Cardiac fibroblast (primary cell): ENCODE measurements around the gene FAM76A.
"Not testable (repeated sequence)": the region's sequence is repeated elsewhere in the genome, so short reads cannot be mapped to it uniquely, and the experiment has no call there.

ENCODE experiments used
- DNase-seq, 2 donors: peaks; one replicate each; pipeline versions ENCODE4 v3.0.0 to v3.0.0-alpha.2; 2010; ENCODE audit warnings: low read depth in 2 of 2
- H3K4me3 ChIP-seq, 2 donors: replicated peaks in 1 of 2; 1 replicate in 1 of 2; 2 replicates in 1 of 2; pipeline ENCODE4 v1.5.1; 2011; ENCODE audit warnings: low read depth in 2 of 2, low read length in 2 of 2, mild to moderate bottlenecking in 2 of 2, moderate library complexity in 1 of 2
- TF ChIP-seq, protein P1 (sequence below): IDR thresholded peaks from one replicate; pipeline ENCODE4 v1.5.1; 2011; ENCODE audit warnings: low read depth, mild to moderate bottlenecking, low read length, inconsistent platforms

Gene FAM76A

DNA sequence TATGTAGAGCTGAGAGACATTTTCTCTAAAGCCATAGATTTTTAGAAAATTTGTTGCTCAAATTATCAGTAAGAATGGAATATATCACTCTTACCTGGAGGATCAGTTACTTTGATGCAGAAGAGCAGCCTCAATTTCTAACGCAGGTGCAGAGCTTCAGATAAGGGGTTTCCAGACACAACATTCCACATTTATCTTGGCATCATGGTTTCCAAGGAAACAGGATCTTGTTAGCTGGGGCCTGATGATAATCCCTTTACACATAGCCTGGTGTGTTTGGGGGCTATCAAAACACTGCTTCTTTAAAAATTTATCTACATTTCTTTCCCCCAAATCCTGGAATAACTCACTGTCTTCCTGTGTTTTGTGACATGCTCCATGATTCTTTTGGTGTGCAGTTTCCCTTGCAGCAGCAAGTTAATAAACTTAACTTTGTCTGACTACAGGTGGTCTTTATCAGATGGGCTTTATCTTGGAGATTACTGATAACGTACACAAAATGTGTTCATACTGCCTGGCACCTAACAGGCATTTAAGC lies 44.6 kb downstream of the FAM76A start:
- TF ChIP-seq, protein P1, sequence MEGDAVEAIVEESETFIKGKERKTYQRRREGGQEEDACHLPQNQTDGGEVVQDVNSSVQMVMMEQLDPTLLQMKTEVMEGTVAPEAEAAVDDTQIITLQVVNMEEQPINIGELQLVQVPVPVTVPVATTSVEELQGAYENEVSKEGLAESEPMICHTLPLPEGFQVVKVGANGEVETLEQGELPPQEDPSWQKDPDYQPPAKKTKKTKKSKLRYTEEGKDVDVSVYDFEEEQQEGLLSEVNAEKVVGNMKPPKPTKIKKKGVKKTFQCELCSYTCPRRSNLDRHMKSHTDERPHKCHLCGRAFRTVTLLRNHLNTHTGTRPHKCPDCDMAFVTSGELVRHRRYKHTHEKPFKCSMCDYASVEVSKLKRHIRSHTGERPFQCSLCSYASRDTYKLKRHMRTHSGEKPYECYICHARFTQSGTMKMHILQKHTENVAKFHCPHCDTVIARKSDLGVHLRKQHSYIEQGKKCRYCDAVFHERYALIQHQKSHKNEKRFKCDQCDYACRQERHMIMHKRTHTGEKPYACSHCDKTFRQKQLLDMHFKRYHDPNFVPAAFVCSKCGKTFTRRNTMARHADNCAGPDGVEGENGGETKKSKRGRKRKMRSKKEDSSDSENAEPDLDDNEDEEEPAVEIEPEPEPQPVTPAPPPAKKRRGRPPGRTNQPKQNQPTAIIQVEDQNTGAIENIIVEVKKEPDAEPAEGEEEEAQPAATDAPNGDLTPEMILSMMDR, result no peak
- DNase-seq, result no peak
- no peak overlapping the region for H3K4me3 ChIP-seq

DNA sequence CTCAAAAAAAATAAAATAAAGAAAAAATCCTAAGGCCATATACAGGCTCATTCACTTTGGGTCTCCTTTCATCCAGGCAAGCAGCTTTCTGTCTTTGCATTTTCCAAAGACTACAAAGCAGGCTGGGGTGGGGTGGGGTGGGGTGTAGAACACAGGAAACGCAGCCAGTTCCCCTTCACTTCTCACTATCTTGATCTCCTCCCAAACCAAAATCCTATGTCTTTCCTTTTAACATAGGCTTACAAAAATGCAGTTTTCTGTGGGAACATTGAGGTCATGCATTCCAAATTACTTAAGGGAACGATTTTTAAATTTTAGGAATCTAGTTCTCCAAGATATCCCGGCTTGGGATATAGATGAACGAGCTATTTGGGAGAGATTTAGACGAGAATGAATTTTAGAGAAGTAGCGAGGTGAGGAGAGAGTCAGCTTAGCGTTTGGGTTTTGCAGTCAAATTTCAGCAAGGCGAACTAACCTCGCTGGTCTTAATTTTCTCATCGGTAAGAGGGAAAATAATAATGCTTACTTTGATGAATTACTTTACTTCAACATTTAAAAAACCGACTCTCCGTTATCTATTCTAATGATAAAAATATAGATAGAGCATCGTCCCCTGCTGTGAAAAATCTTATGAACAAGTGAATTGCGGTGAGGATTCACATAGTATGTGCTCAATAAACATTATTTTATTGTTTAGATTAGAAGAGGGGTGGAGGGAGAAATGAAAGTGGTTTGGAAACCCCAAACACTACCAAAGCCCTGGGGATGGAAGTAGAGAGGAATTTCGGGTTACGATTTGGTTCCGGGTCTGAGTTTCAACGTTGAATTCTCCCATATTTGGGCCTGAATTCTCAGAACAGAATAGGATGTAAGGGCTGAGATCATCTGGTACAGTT lies 46.5 kb downstream of the FAM76A start:
- peak overlapping the region; percentile 26 to 99 for H3K4me3 ChIP-seq
- DNase-seq, result peak; percentile 54 to 58
- TF ChIP-seq, protein P1, result no peak

DNA sequence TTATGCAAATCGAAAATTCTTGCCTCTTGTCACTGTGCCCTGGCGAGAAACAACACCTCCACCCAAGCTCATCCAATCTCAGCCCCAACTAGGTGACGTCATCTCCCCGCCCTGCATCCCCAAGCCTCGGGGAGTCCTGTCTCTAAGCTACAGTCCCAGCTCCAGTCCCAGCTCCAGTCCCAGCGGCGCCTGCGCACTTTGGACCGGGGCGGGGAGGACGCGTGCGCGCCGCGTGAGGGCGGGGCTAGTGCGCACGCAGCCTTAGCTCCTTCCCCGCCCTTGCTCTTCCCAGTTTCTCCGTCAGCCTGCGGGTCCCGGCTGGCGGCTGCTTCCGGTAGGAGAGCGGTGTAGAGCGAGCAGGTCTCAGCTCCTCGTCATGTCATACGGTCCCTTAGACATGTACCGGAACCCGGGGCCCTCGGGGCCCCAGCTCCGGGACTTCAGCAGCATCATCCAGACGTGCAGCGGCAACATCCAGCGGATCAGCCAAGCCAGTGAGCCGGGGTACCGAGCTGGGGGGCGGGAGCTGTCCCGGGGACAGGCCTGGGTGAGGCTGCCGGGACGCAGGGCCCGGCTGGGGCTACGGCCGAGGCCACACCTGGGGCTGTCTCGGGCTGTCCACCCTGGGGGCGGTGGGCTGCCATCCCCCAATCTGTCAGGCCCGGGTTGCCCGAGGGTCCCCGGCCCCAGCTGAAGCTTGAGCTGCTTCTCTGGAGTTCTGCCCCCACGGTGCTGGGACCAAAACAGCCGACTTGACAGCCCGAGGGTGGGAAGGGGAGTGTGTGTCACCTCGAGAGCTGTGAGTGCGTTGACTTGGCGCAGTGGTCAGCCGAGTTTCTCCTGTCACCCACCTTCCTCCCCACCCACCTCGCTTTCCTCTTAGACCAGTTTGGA lies 47.4 kb downstream of the FAM76A start, which contains the start of gene STX12:
Gene STX12 (plus strand): TSS at position 288 of the 894 bp plus-strand sequence. CDS start 89 bp downstream, at position 377.
- peak; percentile 100 for DNase-seq
- TF ChIP-seq, protein P1, result no peak
- H3K4me3 ChIP-seq, result peak within 1 kb of the TSS; percentile 92 to 99

DNA sequence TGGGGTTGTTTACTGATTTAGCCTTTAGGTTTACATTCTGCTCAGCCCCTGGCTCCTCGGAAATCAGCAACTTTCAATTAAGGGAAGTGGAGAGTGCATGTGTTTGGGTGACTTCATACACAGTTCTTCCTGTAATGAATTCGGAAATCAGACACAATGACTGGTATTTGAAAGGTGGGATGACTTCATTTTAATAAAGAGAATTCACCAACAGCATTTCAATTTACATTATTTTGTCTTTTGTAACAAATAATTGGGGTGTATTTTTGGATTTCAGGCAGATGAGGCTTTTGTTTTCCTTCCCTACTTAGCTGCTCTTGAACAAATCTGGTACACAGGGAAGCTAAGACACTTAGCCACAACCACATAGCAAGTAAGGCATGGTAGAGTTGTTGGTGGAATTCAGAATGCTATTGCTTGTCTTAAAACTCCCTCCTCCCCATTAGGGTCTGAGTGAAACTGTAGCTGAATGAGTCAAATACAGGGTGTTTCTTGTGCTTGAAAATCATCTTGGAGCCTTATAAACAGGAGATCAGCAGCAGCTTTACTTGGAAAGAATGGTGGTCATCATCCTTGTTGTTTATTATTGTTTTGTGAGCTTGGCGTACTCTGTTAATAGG lies 48.2 kb downstream of the FAM76A start:
- peak; percentile 33 to 53 for DNase-seq
- TF ChIP-seq, protein P1, result no peak

DNA sequence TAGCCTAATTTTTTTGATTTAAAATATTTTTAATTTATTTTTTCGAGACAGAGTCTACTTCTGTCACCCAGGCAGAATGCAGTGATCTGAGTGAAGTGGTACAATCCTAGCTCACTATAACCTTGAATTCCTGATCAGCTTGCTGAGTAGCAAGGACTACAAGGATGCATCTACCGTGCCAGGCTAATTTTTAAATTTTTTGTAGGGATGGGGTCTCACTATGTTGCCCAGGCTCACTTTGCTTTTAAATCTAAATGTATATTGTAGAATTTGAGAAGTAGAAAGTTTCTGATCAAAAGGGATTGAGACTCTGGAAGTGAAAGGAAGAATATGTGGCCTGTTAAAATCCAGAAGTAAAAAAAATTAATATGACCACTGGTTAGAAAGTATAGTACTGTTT lies 48.9 kb downstream of the FAM76A start:
- TF ChIP-seq, protein P1, result no peak
- peak overlapping the region; percentile 92 to 99 for H3K4me3 ChIP-seq
- no peak for DNase-seq

More for the DNA sequence above, 48.2 kb downstream of the FAM76A start:
- peak overlapping the region; percentile 92 to 99 for H3K4me3 ChIP-seq

DNA sequence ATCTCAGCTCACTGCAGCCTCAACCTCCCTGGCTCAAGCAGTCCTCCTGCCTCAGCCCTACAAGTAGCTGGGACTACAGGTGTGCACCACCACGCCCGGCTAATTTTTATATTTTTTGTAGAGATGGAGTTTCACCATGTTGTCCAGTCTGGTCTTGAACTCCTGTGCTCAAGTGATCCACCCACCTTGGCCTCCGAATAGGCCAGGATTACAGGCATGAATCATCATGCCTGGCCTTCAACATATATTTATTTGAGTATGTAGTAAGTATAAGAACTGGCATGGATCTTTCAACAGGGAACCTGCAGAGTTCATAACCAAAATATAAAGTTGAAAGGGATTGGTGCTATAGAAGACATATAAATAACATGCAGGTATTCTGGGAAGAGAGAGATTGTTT lies 49.6 kb downstream of the FAM76A start:
- DNase-seq, result peak in 1 of 2 donors; percentile 36
- not testable (repeated sequence) for H3K4me3 ChIP-seq

DNA sequence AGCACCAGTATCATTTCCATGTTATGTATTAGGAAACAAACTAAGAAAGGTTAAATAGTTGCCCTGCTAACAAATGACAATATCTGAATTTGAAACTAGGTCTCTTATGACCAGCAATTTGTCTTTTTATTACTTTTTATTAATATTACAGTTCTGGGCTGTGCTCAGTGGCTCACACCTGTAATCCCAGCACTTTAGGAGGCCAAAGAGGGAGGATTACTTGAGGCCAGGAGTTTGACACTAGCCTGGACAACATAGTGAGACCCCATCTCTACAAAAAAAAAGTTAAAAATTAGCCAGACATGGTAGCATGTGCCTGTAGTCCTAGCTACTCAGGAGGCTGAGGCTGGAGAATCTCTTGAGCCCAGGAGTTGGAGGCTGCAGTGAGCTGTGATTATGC lies 50.5 kb downstream of the FAM76A start:
- H3K4me3 ChIP-seq, DNase-seq: not testable (repeated sequence)
